ENCODE data around the gene LENG1. TPM values are rescaled to one million over a fixed set of nuclear protein-coding genes. Genes with fewer than 3 reads are reported as not detected.

The LENG1 gene
- polyA plus RNA-seq, 1 donor = 9.5 TPM

GRCh38 chr19:54138489-54139256 lies 20.8 kb downstream of the LENG1 start:
- H3K36me3 ChIP-seq (ENCODE audit: control insufficient read depth, insufficient read depth, low read length) = peaks cover 39% of the 10 kb centered on the region
- H3K4me1 ChIP-seq (ENCODE audit: control insufficient read depth, insufficient read depth, low read length) = peaks cover 25% of the 10 kb centered on the region
- H3K27ac ChIP-seq (ENCODE audit: low read length) = no peak overlapping the region
- H3K4me3 ChIP-seq (ENCODE audit: low read length) = peak overlapping the region; percentile 72
- H3K27me3 ChIP-seq (ENCODE audit: control insufficient read depth, insufficient read depth, low read length) = no peaks in the 10 kb centered on the region
- no peaks in the 10 kb centered on the region for H3K9me3 ChIP-seq (ENCODE audit: control insufficient read depth, low read depth, low read length)
- no peak for DNase-seq
- WGBS (ENCODE audit: insufficient coverage, low lambda C conversion rate) = no CpG with 5 or more reads among the region's 31 CpGs

DNA sequence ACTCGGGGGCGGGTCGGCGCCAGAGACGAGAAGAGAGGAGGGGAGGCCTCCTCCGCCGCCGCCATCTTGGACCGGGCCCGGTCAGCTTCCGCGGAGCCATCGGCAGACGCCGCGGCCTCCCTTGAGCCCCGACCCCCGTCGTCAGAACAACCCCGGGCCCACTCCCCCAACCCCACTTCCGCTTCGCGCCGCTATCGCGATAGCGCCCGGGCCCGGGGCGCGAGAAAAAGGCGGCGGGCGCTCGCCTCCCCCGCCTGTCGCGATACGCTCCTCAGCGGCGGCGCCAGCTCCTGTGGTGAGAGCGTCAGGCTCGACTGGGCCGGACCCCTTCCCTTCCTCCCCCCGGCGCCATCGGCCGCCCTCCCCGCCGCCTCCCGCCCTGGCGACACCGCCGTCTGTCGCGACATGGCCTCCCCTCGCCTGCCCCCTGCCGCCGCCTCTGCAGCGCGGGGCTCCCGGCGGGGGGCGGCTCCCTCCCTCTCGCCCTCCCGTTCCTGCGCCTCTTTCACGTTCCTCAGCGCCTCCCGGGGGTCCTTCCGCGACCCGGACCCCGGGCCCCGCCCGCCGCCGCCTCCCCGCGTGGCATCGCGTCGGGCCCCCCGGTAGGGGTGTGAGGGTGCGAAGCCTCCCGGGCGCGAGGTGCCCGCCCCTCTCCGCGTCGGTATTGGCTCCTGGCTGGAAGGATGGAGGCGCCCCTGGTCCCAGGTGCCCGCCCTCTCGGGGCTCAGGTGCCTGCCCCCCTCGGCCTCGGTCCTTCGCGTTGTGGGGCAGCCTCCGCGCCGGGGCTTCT lies 21.6 kb downstream of the LENG1 start, which contains the start of gene CNOT3:
CNOT3 (plus strand) TSS at position 64 of the 790 bp plus-strand sequence. CDS start 5,217 bp downstream, outside the sequence.
- Histone ChIP-seq H3K4me3 (ENCODE audit: low read length) (peak within 1 kb of the TSS; percentile 72), H3K4me1 (ENCODE audit: control insufficient read depth, insufficient read depth, low read length) (peaks cover 25% of the 10 kb centered on the region), H3K27me3 (ENCODE audit: control insufficient read depth, insufficient read depth, low read length) (no peaks in the 10 kb centered on the region), H3K36me3 (ENCODE audit: control insufficient read depth, insufficient read depth, low read length) (peaks cover 31% of the 10 kb centered on the region), H3K27ac (ENCODE audit: low read length) (peak within 1 kb of the TSS; percentile 63), H3K9me3 (ENCODE audit: control insufficient read depth, low read depth, low read length) (no peaks in the 10 kb centered on the region)
- DNase-seq = peak in 1 of 2 donors; percentile 30
- no CpG with 5 or more reads among the region's 103 CpGs for WGBS (ENCODE audit: insufficient coverage, low lambda C conversion rate)

DNA sequence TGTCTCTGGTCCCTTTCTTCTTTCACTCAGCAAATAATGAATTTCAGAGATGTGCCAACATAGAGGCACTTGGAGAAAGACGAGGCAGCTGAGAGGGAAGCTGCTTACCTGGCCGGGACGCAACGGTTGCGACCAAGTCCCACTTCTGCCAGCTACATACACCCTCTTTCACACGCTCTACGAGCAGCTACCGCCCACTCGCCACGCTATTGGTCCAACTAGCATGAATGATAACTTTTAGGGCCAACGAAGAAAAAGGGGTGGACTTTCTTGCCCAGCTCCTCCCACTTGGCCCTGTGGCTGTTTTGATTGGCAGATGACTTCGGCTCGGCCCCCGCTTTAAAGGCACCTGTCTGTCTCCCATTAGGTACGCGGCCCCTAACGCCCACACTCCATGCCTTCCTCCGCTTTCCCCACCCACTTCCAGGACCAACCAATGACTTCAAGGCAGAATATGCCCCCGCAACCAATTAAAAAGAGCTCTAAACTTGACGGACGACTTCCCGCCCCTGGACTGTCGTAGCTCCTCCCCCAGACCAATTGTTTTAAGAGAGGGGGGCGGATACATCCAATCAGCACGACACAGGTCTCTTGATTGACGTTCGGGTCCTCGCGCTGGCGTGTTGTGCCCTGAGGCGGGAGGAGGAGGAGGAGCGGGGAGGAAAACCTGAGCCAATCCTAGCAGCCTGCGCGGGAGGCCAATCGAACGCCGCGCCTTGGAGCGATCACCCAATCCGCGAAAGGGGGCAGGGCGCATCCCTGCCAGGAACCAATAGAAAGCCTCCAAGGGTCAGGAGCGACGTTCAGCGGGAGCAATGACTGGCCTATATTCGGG lies 22.4 kb downstream of the LENG1 start:
- Histone ChIP-seq H3K4me1 (ENCODE audit: control insufficient read depth, insufficient read depth, low read length) (peaks cover 25% of the 10 kb centered on the region), H3K9me3 (ENCODE audit: control insufficient read depth, low read depth, low read length) (no peaks in the 10 kb centered on the region), H3K4me3 (ENCODE audit: low read length) (peak overlapping the region; percentile 72), H3K27me3 (ENCODE audit: control insufficient read depth, insufficient read depth, low read length) (no peaks in the 10 kb centered on the region), H3K36me3 (ENCODE audit: control insufficient read depth, insufficient read depth, low read length) (peaks cover 23% of the 10 kb centered on the region), H3K27ac (ENCODE audit: low read length) (peak overlapping the region; percentile 63)
- WGBS (ENCODE audit: insufficient coverage, low lambda C conversion rate) = no CpG with 5 or more reads among the region's 46 CpGs
- peak; percentile 100 for DNase-seq

DNA sequence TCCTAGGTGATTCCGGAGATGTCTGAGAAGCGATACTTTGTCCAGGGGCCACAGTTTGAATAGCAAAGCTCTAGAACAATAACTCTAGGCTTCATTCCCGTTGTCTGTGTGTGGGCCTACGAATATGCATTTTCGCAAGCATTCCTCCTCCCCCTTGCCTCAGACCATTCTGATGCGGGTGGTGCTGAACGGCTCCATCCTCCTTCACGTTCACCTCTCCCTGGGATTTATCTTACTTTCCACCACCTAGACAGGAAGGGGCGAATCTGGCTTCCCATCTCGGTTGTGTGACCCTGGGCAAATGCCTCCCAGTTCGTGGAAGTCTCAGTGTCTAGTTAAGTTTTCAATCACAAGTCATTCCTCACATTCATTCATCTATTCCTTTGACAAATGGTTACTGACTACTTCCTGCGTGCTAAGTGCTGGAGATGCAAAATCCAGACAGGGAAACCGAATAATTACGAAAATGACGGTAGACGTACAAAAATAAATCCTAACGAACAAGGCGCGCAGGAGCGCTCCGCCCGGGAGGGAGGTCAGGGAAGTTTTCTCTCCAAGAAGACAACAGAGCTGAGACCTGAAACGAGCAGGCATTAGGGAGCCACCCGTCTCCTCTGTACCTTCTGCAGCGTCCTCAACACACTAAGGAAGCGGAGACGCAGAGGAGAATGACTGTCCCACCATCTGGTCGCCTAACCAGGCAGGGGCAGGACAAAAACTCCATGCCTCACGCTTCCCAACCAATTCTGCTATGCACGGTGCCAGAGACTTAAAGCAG lies 23.2 kb downstream of the LENG1 start:
- peak in 1 of 2 donors; percentile 40 for DNase-seq
- Histone ChIP-seq H3K27ac (ENCODE audit: low read length) (peak overlapping the region; percentile 16), H3K4me1 (ENCODE audit: control insufficient read depth, insufficient read depth, low read length) (peaks cover 20% of the 10 kb centered on the region), H3K9me3 (ENCODE audit: control insufficient read depth, low read depth, low read length) (no peaks in the 10 kb centered on the region), H3K4me3 (ENCODE audit: low read length) (peak overlapping the region; percentile 41), H3K27me3 (ENCODE audit: control insufficient read depth, insufficient read depth, low read length) (no peaks in the 10 kb centered on the region), H3K36me3 (ENCODE audit: control insufficient read depth, insufficient read depth, low read length) (peaks cover 26% of the 10 kb centered on the region)
- 0% methylated on average over 2 of the region's 30 CpGs for WGBS (ENCODE audit: insufficient coverage, low lambda C conversion rate)

DNA sequence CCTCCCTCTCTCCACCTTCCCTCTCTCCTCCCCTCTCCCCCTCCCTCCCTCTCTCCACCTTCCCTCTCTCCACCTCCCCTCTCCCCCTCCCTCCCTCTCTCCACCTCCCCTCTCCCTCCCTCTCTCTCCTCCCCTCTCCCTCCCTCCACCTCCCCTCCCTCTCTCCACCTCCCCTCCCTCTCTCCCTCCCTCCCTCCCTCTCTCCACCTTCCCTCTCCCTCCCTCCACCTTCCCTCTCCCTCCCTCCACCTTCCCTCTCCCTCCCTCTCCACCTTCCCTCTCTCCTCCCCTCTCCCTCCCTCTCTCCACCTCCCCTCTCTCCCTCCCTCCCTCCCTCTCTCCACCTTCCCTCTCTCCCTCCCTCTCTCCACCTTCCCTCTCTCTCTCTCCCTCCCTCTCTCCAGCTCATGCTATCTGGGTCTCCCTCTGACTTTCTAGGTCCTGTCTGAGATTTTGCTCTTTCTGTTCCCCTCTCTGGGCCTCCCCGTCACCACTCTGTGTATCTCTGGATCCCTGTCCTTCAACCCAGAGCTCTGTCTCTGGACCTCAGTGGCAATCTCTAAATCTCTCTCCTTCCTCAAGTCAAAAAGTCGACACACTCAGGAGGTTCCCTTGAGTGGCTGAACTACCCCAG lies 25.4 kb downstream of the LENG1 start:
- Histone ChIP-seq H3K4me1 (ENCODE audit: control insufficient read depth, insufficient read depth, low read length) (peaks cover 7% of the 10 kb centered on the region), H3K27me3 (ENCODE audit: control insufficient read depth, insufficient read depth, low read length) (no peaks in the 10 kb centered on the region), H3K36me3 (ENCODE audit: control insufficient read depth, insufficient read depth, low read length) (peaks cover 24% of the 10 kb centered on the region), H3K27ac (ENCODE audit: low read length) (no peak overlapping the region), H3K4me3 (ENCODE audit: low read length) (no peak overlapping the region), H3K9me3 (ENCODE audit: control insufficient read depth, low read depth, low read length) (no peaks in the 10 kb centered on the region)
- no CpG with 5 or more reads among the region's 2 CpGs for WGBS (ENCODE audit: insufficient coverage, low lambda C conversion rate)
- DNase-seq = no peak

DNA sequence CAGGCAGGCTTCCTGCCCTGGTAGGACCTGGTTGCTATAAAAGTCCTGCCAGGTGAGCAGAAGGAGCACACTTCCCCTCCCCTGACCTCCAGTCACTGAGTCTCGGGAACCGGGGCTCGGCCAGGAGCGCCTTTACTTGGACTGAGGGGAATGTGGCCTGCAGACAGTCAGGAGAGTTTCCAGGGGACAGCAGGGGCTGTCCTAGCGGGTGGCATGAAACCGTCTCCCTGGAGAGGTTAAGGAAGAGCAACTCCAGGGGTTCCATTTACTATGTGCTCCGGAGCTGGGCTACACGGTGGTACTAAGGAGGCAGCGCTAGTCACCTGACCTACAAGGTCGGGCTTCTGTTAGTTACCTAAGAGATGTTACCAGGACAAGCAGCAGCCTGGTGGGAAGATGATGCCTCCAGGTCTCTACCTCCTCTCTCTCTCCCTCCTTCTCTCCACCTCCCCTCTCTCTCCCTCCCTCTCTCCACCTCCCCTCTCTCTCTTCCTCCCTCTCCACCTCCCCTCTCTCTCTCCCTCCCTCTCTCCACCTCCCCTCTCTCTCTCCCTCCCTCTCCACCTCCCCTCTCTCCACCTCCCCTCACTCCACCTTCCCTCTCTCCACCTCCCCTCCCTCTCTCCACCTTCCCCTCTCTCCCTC lies 26.1 kb downstream of the LENG1 start:
- Histone ChIP-seq H3K4me3 (ENCODE audit: low read length) (no peak overlapping the region), H3K9me3 (ENCODE audit: control insufficient read depth, low read depth, low read length) (no peaks in the 10 kb centered on the region), H3K4me1 (ENCODE audit: control insufficient read depth, insufficient read depth, low read length) (peaks cover 6% of the 10 kb centered on the region), H3K27me3 (ENCODE audit: control insufficient read depth, insufficient read depth, low read length) (no peaks in the 10 kb centered on the region), H3K27ac (ENCODE audit: low read length) (no peak overlapping the region), H3K36me3 (ENCODE audit: control insufficient read depth, insufficient read depth, low read length) (peaks cover 28% of the 10 kb centered on the region)
- DNase-seq = peak; percentile 42 to 62
- WGBS (ENCODE audit: insufficient coverage, low lambda C conversion rate) = no CpG with 5 or more reads among the region's 10 CpGs

GRCh38 chr19:54129617-54129996 lies 29.9 kb downstream of the LENG1 start:
- Histone ChIP-seq H3K9me3 (ENCODE audit: control insufficient read depth, low read depth, low read length) (no peaks in the 10 kb centered on the region), H3K27ac (ENCODE audit: low read length) (no peak overlapping the region), H3K4me1 (ENCODE audit: control insufficient read depth, insufficient read depth, low read length) (no peaks in the 10 kb centered on the region), H3K36me3 (ENCODE audit: control insufficient read depth, insufficient read depth, low read length) (peaks cover 57% of the 10 kb centered on the region), H3K4me3 (ENCODE audit: low read length) (no peak overlapping the region), H3K27me3 (ENCODE audit: control insufficient read depth, insufficient read depth, low read length) (no peaks in the 10 kb centered on the region)
- DNase-seq = no peak
- no CpG with 5 or more reads among the region's 20 CpGs for WGBS (ENCODE audit: insufficient coverage, low lambda C conversion rate)

GRCh38 chr19:54128796-54129616 lies 30.5 kb downstream of the LENG1 start:
- no CpG with 5 or more reads among the region's 41 CpGs for WGBS (ENCODE audit: insufficient coverage, low lambda C conversion rate)
- Histone ChIP-seq H3K4me3 (ENCODE audit: low read length) (no peak overlapping the region), H3K9me3 (ENCODE audit: control insufficient read depth, low read depth, low read length) (no peaks in the 10 kb centered on the region), H3K36me3 (ENCODE audit: control insufficient read depth, insufficient read depth, low read length) (peaks cover 63% of the 10 kb centered on the region), H3K27ac (ENCODE audit: low read length) (no peak overlapping the region), H3K27me3 (ENCODE audit: control insufficient read depth, insufficient read depth, low read length) (no peaks in the 10 kb centered on the region), H3K4me1 (ENCODE audit: control insufficient read depth, insufficient read depth, low read length) (no peaks in the 10 kb centered on the region)
- no peak for DNase-seq
